GM10248 (cell line): ENCODE results near the gene NOTCH1.
A peak's percentile ranks its signal among the peaks of the same experiment; 100 is the strongest.

Source experiments
- CTCF ChIA-PET: fragments of 300-600 bp; sonication (Branson Sonifier 250); formaldehyde crosslinking; extraction: SDS; loops from one replicate; lab custom pipeline; 2021; ENCODE audit warnings: antibody characterized with exemption; lab: Yijun Ruan, JAX
- POLR2A ChIA-PET: fragments of 350-650 bp; sonication (Branson Sonifier 250); formaldehyde crosslinking; extraction: SDS; loops from one replicate; lab custom pipeline; 2020; ENCODE audit warnings: antibody characterized with exemption; lab: Yijun Ruan, JAX
- DNase-seq: peaks from one replicate; pipeline ENCODE4 v3.0.0; 2012; ENCODE audit errors: extremely low spot score
- CTCF ChIP-seq: IDR thresholded peaks from 2 replicates; pipeline ENCODE4 v1.5.1; 2012; ENCODE audit warnings: mild to moderate bottlenecking, low read depth; ENCODE audit errors: extremely low read depth, missing control alignments, control extremely low read depth

NOTCH1 gene

GRCh38 chr9:136494531-136495215 lies 51.2 kb downstream of the NOTCH1 start:
- POLR2A ChIA-PET, result no interaction called here
- TF ChIP-seq CTCF, result no peak
- CTCF ChIA-PET, result interaction anchor here (1.8 to 2.1 kb wide), 3 partner anchors 9 to 177 kb away, joined by 6 to 8 read pairs (median 7); no protein-coding TSS in a partner anchor
- no peak for DNase-seq

- POLR2A ChIA-PET, result no interaction called here
- TF ChIP-seq CTCF, result no peak
- no peak for DNase-seq
- CTCF ChIA-PET, result interaction anchor here (1.8 kb wide), 2 partner anchors 9 to 178 kb away, joined by 6 to 8 read pairs; no protein-coding TSS in a partner anchor
Observed at GRCh38 chr9:136494012-136494411, 51.8 kb downstream of the NOTCH1 start.

GRCh38 chr9:136493567-136493971 lies 52.3 kb downstream of the NOTCH1 start:
- ChIA-PET POLR2A (no interaction called here), CTCF (interaction anchor here (1.8 kb wide), 2 partner anchors 8 to 179 kb away, joined by 6 to 8 read pairs; no protein-coding TSS in a partner anchor)
- TF ChIP-seq CTCF, result no peak
- DNase-seq, result no peak

- TF ChIP-seq CTCF, result no peak
- ChIA-PET CTCF (interaction anchor here (1.8 kb wide), 2 partner anchors 8 to 179 kb away, joined by 6 to 8 read pairs; no protein-coding TSS in a partner anchor), POLR2A (no interaction called here)
- DNase-seq, result no peak
Observed at GRCh38 chr9:136492978-136493522, 52.8 kb downstream of the NOTCH1 start.

- ChIA-PET POLR2A (no interaction called here), CTCF (interaction anchor here (0.8 to 9.1 kb wide), 9 partner anchors 30 to 197 kb away, joined by 3 to 247 read pairs (median 5); no protein-coding TSS in a partner anchor)
- no peak for TF ChIP-seq CTCF
- DNase-seq, result no peak
Observed at GRCh38 chr9:136489731-136490130, 56.1 kb downstream of the NOTCH1 start.

GRCh38 chr9:136488247-136489214 lies 57.3 kb downstream of the NOTCH1 start:
- TF ChIP-seq CTCF, result peak; percentile 96
- CTCF ChIA-PET, result interaction anchor here (0.5 to 9.1 kb wide), 26 partner anchors 9 to 240 kb away, joined by 3 to 247 read pairs (median 5); no protein-coding TSS in a partner anchor
- DNase-seq, result peak; percentile 76
- POLR2A ChIA-PET, result no interaction called here
